HG02678 (cell line): ENCODE measurements around the gene CST2.
"Not testable (repeated sequence)": the region's sequence is repeated elsewhere in the genome, so short reads cannot be mapped to it uniquely, and the experiment has no call there.

Experiments
- ATAC-seq: cut with Tn5 transposase; IDR thresholded peaks from one replicate; pipeline ENCODE4 v1.9.1; 2021; ENCODE audit warnings: mild to moderate bottlenecking, moderate library complexity; ENCODE audit not compliant: unreplicated experiment

The CST2 gene

DNA sequence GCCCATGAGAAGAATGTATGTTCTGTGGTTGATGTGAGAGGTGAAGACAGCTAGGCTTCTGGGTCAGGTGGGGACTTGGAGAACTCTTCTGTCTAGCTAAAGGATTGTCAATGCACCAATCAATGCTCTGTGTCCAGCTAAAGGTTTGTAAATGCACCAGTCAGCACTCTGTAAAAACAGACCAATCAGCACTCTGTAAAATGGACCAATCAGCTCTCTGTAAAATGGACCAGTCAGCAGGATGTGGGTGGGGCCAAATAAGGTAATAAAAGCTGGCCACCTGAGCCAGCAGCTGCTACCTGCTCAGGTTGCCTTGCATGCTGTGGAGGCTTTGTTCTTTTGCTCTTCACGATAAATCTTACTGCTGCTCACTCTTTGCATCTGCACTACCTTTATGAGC is 15.0 kb downstream of the CST2 start:
- not testable (repeated sequence) for ATAC-seq

DNA sequence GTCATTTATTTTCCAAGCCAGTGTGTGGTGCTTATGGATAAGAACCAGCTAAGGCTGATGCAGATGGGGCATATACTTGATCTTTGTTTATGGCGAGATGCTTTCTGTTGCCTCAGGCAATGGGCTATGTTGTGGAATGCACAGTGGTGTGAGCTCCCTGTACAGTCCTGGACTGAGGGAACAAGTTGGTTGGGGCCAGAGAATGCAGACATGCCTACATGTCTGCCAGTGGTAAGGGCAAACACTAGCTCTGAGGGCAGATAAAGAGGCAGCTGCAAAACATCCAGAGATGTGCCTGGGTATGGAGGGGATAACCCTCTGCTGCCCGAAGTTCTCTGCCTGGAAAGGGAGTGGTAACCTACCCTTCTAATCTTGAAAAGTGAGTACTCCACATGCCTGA is 16.2 kb downstream of the CST2 start:
- ATAC-seq: not testable (repeated sequence)

- no peak for ATAC-seq
Measured at GRCh38 chr20:23800865-23801264, 25.7 kb downstream of the CST2 start.

- ATAC-seq: peak; percentile 85
Measured at GRCh38 chr20:23799216-23799847, 27.2 kb downstream of the CST2 start.

- no peak for ATAC-seq
Measured at GRCh38 chr20:23795526-23795925, 31.0 kb downstream of the CST2 start.

DNA sequence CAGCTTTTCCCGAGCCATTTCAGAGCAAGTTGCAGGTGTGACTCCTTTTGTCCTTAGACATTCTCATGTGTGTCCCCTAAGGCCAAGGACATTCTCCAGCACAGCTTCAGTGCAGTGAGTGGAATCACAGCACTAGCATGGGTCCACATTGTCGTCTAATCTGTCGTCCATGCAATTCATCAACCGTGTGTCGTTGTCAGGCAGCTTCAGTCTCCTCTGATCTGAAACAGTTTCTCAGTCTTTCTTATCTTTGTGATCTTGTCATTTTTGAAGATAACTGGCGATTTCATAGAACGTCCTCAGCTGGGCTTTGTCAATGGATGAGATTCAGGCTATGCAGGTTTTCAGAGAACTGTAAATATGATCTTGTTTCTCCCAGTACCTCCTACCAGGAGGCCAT is 31.7 kb downstream of the CST2 start:
- ATAC-seq: no peak

DNA sequence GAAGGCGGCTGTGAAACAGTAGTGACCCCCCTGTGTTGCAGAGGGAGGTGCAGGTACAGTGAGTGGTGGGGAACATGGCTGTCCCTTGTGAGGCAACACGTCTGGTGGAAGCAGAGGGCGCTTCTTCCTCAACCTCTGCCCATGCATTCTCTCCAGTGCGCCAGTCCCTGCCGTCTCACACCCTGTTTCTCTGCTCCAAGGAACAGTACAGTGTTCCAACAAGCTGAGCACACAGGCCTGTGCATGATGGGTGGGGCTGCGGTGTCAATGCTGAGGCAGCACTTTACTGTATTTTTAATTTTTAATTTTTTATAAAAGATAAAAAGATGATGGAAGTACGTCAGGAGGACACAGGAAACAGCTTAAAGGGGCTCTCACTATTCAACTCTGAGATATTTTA is 32.5 kb downstream of the CST2 start:
- no peak for ATAC-seq

DNA sequence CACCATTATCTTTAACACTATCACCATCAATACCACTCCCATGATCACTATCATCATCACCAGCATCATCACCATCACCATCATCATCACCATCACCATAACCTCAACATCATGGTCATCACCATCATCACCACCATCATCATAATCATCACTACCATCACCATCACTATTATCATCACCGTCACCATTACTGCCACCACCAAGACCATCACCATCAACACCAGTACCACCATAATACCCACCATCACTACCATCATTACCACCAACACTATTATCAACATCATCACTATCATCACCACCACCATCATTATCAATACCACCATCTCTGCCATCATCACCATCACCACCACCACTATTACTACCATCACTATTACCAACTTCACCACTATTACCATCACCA is 43.1 kb downstream of the CST2 start:
- no peak for ATAC-seq

DNA sequence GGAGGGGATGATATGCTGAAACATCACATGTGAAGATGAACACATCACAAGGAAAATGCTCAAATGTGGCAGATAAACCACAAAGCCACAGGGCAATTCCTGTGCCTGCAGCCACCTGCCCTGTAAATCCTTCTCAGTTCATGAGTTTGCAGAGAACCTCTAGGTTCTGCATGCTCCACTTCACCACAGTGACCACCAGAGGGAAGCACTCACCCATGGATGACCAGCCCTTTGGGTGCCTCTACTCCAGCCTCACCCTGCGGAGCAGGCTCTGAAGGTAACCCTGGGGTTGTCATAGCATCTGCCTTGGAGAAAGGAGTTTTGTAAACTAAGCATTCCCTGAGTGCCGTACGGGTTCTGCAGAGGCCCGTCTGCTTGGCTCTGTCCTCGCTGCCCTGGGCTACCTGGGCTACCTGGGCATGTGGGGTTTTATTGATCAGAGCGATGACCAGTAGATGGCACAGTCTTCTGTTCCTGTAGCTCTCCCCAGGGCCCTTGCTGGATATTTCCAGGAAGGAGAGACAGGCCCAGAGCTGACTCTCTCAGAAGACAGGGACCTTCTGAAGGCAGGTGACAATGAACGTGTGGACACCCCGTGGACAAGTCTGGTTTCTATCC is 44.1 kb downstream of the CST2 start:
- no peak for ATAC-seq

DNA sequence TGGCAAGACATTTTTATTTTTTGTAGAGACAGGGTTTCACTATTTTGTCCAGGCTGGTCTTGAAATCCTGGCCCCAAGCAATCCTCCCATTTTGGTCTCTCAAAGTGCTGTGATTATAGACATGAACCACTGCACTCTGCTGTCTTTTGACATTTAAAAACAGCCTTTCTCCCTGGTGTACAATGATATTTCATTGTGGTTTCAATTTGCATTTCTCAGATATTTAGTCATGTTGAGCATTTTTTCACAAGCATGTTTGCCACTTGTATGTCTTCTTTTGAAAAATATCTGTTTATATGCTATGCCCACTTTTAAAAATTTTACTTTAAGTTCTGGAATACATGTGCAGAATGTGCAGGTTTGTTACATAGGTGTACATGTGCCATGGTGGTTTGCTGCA is 47.9 kb downstream of the CST2 start:
- not testable (repeated sequence) for ATAC-seq

DNA sequence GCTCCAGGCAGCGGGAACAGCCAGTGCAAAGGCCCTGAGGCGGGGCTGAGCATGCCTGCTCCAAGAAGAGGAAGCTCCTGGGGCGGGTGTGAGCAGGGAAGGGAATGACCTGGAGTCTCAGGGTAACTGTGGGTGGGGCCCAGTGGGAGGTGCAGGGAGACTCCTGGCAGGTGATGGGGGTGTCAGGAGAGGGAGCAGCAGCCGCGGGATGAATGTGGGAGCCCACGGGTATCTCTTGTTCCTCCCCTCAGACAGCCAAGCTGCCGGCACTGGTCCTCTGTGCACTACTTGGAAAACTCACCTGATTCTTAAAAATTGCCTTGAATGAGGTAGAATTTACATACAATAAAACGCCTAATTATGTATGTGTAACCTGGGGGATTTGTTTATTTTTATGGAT is 49.1 kb downstream of the CST2 start:
- not testable (repeated sequence) for ATAC-seq

- no peak for ATAC-seq
Measured at GRCh38 chr20:23776067-23776771, 50.3 kb downstream of the CST2 start.

DNA sequence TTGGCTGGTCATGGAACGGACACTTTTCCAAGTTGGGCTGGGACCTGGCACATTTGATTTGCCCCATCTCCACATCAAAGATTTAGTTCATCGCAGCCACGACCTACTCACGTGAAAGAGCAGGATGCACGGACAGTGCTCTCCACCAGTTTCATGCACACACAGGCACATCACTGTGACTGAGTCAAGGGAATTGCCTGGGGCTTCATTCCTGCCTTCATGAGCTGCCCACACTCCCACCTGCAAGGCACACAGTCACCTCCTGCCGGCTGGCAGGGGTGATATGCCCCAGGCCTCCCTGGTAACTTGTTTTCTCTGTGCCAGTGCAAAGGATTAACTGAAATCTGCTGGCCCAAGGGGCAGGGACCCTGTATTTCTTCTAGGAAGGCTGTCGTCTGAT is 52.4 kb downstream of the CST2 start:
- ATAC-seq: no peak
